Measurements from ENCODE around the gene PIK3R5.

- TF ChIP-seq CTCF (conservative IDR thresholded peaks at IDR 0.05; ENCODE audit: low read length) (no peak), EZH2phosphoT487 (IDR thresholded peaks at IDR 0.05; ENCODE audit: borderline replicate concordance, low read depth, low read length) (no peak)
Observed at GRCh38 chr17:8912084-8912981, 53.2 kb downstream of the PIK3R5 start.

Data from OCI-LY7 (cell line).